Suprapubic skin (tissue), 4 donors: ENCODE results near the gene LDB2.

Experiments used
- EP300 ChIP-seq: sonication (generic); formaldehyde crosslinking; IDR thresholded peaks from one replicate; pipeline ENCODE4 v1.6.1; 2017; ENCODE audit warnings: antibody characterized with exemption
- POLR2AphosphoS5 ChIP-seq, 3 donors: sonication (generic); formaldehyde crosslinking; IDR thresholded peaks; one replicate each; pipeline ENCODE4 v1.6.1; 2017; ENCODE audit warnings: antibody characterized with exemption in 3 of 3
- TF ChIP-seq, protein P1 (sequence below), 2 donors: fragments of 200-600 bp in 1 of 2; fragments of 450-650 bp in 1 of 2; sonication (generic) in 1 of 2; IDR thresholded peaks; one replicate each; pipeline ENCODE4 v1.5.1; 2016 to 2019; ENCODE audit warnings: antibody characterized with exemption in 2 of 2, mild to moderate bottlenecking in 1 of 2, moderate library complexity in 1 of 2

DNA sequence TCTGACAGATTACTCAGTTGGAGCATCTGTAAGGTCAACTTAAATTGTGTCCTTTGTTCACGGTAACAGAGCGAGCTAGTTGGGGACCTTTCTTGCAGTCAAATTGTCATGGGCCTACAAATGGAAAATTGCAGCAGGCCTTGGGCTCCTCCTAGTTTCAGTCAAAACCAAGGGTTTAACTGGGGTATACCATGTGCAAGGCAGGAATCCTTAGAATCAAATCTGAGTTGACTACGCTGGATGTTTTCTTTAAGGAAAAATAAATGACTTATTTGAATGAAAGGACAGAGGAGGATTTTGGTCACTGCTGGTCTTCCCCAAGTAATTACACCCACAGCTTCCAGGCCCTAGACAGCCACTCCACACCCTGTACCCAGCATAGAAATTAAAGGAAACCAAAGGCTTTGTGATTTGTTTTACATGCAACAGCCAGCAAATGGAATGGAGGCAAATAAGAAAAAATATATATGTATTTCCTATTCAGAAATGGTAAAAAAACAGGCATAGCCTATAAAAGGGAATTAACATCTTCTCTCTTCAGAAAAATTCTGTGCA is 307.1 kb downstream of the LDB2 start:
- TF ChIP-seq, protein P1, sequence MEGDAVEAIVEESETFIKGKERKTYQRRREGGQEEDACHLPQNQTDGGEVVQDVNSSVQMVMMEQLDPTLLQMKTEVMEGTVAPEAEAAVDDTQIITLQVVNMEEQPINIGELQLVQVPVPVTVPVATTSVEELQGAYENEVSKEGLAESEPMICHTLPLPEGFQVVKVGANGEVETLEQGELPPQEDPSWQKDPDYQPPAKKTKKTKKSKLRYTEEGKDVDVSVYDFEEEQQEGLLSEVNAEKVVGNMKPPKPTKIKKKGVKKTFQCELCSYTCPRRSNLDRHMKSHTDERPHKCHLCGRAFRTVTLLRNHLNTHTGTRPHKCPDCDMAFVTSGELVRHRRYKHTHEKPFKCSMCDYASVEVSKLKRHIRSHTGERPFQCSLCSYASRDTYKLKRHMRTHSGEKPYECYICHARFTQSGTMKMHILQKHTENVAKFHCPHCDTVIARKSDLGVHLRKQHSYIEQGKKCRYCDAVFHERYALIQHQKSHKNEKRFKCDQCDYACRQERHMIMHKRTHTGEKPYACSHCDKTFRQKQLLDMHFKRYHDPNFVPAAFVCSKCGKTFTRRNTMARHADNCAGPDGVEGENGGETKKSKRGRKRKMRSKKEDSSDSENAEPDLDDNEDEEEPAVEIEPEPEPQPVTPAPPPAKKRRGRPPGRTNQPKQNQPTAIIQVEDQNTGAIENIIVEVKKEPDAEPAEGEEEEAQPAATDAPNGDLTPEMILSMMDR (IDR thresholded peaks at IDR 0.05): no peak
- TF ChIP-seq EP300 (no peak), POLR2AphosphoS5 (IDR thresholded peaks at IDR 0.05) (no peak)
